HUES6 (cell line): ENCODE measurements around the gene TMOD4.
"Not testable (repeated sequence)": the region's sequence is repeated elsewhere in the genome, so short reads cannot be mapped to it uniquely, and the experiment has no call there.

Experiments
- H3K27ac ChIP-seq: 2 replicates; pipeline ENCODE4 v1.7.0; 2013; ENCODE audit warnings: low read depth, mild to moderate bottlenecking, low read length, inconsistent platforms
- H3K27me3 ChIP-seq: 2 replicates; pipeline ENCODE4 v1.6.1; 2013; ENCODE audit warnings: low read length; ENCODE audit not compliant: control insufficient read depth, insufficient read depth
- H3K36me3 ChIP-seq: 2 replicates; pipeline ENCODE4 v1.6.1; 2013; ENCODE audit warnings: low read length; ENCODE audit not compliant: control insufficient read depth, insufficient read depth
- H3K4me1 ChIP-seq: 2 replicates; pipeline ENCODE4 v1.6.1; 2013; ENCODE audit warnings: low read length; ENCODE audit not compliant: control insufficient read depth, insufficient read depth
- H3K4me3 ChIP-seq: 2 replicates; pipeline ENCODE4 v1.5.1; 2013; ENCODE audit warnings: low read depth, low read length
- H3K9ac ChIP-seq: one replicate; pipeline ENCODE4 v1.6.1; 2013; ENCODE audit warnings: mild to moderate bottlenecking, low read length
- H3K9me3 ChIP-seq: 2 replicates; pipeline ENCODE4 v1.6.1; 2013; ENCODE audit warnings: low read depth, low read length; ENCODE audit not compliant: control insufficient read depth, insufficient read depth

The TMOD4 gene

GRCh38 chr1:151175863-151176262 lies at the start of gene TMOD4:
TMOD4 (minus strand) TSS chr1:151175981; CDS start chr1:151174875, 1,106 bp downstream.
- Histone ChIP-seq H3K4me1 (no peaks in the 10 kb centered on the region), H3K27me3 (no peaks in the 10 kb centered on the region), H3K9ac (no peak within 1 kb of the TSS), H3K4me3 (no peak within 1 kb of the TSS), H3K36me3 (peaks cover 70% of the 10 kb centered on the region), H3K27ac (no peak within 1 kb of the TSS), H3K9me3 (no peaks in the 10 kb centered on the region)

GRCh38 chr1:151222130-151222529 lies 46.3 kb upstream of the TMOD4 start:
- H3K36me3 ChIP-seq: peaks cover 43% of the 10 kb centered on the region
- no peaks in the 10 kb centered on the region for H3K4me1 ChIP-seq
- no peak overlapping the region for H3K27ac ChIP-seq
- no peaks in the 10 kb centered on the region for H3K27me3 ChIP-seq
- H3K9ac ChIP-seq: no peak overlapping the region
- no peaks in the 10 kb centered on the region for H3K9me3 ChIP-seq
- no peak overlapping the region for H3K4me3 ChIP-seq

DNA sequence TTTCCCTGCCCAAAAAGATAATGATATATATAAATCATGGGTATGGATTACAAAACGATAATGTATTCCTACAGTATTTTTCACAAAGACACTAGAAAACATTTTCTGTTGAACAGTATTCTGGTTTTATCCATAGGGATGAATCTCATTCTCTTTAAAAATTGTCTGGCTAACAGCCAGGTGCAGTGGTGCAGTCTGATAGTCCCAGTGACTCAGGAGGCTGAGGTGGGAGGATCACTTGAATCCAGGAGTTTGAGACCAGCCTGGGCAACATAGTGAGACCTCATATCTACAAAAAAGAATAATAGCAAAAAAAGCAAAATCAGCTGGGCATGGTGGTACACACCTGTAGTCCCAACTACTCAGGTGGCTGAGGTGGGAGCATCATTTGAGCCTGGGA lies 45.8 kb upstream of the TMOD4 start:
- Histone ChIP-seq H3K9ac (no peak overlapping the region), H3K4me1 (no peaks in the 10 kb centered on the region), H3K27ac (no peak overlapping the region), H3K36me3 (peaks cover 38% of the 10 kb centered on the region), H3K27me3 (no peaks in the 10 kb centered on the region), H3K9me3 (no peaks in the 10 kb centered on the region), H3K4me3 (no peak overlapping the region)

GRCh38 chr1:151213560-151213959 lies 37.8 kb upstream of the TMOD4 start:
- Histone ChIP-seq H3K36me3 (peaks cover 44% of the 10 kb centered on the region), H3K4me1 (no peaks in the 10 kb centered on the region), H3K9ac (no peak overlapping the region)

DNA sequence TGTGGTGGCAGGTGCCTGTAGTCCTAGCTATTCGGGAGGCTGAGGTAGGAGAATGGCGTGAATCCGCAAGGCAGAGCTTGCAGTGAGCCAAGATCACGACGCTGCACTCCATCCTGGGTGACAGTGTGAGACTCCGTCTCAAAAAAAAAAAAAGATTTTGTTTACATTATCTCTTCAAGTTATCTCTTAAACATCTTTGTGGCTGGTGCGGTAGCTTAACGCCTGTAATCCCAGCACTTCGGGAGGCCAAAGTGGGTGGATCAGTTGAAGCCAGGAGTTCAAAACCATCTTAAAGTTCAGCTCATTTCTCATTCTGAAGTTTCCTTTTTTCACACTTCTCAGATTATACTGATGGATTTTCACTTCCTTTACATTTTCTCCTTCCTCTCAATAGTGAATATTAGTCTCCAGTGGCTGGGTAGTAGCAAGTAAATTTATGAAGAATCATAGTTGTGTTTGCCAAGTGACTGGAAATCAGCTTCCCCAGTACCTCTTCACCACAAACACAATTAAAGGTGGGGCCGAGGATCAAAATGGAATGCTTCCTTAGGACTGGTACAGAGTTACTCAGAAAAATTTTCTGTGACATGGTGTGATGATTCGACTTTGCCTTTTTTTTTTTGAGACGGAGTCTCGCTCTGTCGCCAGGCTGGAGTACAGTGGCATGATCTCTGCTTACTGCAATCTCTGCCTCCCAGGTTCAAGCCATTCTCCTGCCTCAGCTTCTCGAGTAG lies 36.4 kb upstream of the TMOD4 start:
- no peaks in the 10 kb centered on the region for H3K9me3 ChIP-seq
- H3K4me3 ChIP-seq: no peak overlapping the region
- H3K27me3 ChIP-seq: no peaks in the 10 kb centered on the region
- H3K27ac ChIP-seq: no peak overlapping the region
- peaks cover 51% of the 10 kb centered on the region for H3K36me3 ChIP-seq
- H3K4me1 ChIP-seq: no peaks in the 10 kb centered on the region
- H3K9ac ChIP-seq: no peak overlapping the region

More at GRCh38 chr1:151213560-151213959, 37.8 kb upstream of the TMOD4 start:
- Histone ChIP-seq H3K27me3 (no peaks in the 10 kb centered on the region), H3K9me3 (no peaks in the 10 kb centered on the region), H3K27ac (no peak overlapping the region), H3K4me3 (no peak overlapping the region)

- no peak overlapping the region for H3K9ac ChIP-seq
- no peak overlapping the region for H3K4me3 ChIP-seq
- H3K27me3 ChIP-seq: no peaks in the 10 kb centered on the region
- no peaks in the 10 kb centered on the region for H3K9me3 ChIP-seq
- H3K4me1 ChIP-seq: no peaks in the 10 kb centered on the region
- H3K27ac ChIP-seq: no peak overlapping the region
- H3K36me3 ChIP-seq: peaks cover 62% of the 10 kb centered on the region
Observed at GRCh38 chr1:151210830-151211229, 35.0 kb upstream of the TMOD4 start.

DNA sequence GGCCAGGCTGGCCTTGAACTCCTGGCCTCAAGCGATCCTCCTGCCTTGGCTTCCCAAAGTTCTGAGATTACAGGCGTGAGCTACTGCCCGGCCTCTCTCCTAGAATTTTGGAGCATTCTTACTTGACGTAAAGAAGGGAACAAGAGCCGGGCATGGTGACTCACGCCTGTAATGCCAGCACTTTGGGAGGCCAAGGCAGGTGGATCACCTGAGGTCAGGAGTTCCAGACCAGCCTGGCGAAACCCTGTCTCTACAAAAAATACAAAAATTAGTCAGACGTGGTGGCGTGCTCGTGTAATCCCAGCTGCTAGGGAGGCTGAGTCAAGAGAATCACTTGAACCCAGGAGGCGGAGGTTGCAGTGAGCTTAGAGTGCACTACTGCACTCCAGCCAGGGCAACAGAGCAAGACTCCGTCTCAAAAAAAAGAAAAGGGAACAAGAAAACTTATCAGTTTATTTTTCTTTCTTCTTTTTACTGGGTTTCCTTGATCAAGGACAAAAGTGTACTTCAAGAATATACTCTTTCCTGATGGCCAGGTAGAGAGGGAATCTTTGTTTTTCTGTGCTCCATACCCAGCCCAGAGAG lies 29.7 kb upstream of the TMOD4 start:
- not testable (repeated sequence) for H3K9ac ChIP-seq, H3K4me3 ChIP-seq, H3K9me3 ChIP-seq, H3K27ac ChIP-seq, H3K4me1 ChIP-seq, H3K27me3 ChIP-seq
- peaks cover 62% of the 10 kb centered on the region for H3K36me3 ChIP-seq

- H3K9me3 ChIP-seq: no peaks in the 10 kb centered on the region
- peaks cover 7% of the 10 kb centered on the region for H3K4me1 ChIP-seq
- H3K9ac ChIP-seq: peak overlapping the region; percentile 90
- H3K27ac ChIP-seq: no peak overlapping the region
- peak overlapping the region; percentile 97 for H3K4me3 ChIP-seq
- H3K27me3 ChIP-seq: no peaks in the 10 kb centered on the region
- peaks cover 26% of the 10 kb centered on the region for H3K36me3 ChIP-seq
Observed at GRCh38 chr1:151199873-151200581, 24.2 kb upstream of the TMOD4 start.

DNA sequence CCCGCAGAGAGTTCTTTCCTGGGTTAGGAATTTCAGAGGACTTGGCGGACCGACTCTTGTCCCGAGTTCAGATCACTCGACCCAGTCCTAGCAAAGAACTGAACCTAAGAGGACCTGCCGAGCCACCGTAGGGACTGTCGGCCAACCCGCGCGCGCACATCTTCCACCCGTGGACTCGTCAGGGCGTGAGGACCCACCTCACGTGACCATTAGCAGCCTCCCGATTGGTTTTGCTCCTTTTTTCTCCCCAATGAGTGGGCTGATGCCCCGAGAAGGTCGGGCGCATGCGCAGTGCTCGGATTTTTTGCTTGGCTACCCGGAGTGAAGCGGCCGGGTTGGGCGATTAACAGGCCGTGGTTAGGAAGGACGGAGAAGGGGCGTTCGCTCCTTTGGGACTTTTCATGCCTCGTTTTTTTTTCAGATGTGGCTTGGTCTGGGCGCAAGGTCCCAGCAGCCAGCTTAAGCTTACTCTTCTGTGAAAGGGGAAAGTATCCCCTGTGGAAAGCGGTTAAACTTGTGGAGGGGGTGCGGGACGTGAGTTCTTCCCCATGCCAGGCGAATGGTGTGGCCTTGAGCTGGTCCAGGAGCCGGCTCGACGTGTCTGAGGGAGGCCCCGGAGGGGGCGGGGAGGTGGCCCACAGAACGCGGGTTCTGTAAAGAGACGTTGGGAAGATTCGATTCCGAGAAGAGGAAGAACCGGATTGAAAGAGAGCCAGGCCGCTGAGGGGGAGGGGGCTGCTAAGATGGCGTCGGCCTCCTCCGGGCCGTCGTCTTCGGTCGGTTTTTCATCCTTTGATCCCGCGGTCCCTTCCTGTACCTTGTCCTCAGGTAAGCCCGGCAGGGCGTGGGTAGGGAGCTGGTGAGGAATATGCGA lies 22.7 kb upstream of the TMOD4 start, which contains the start of gene PIP5K1A:
Gene PIP5K1A (plus strand): TSS at position 299 of the 874 bp plus-strand sequence. CDS start 445 bp downstream, at position 744.
- H3K9ac ChIP-seq: peak within 1 kb of the TSS; percentile 90
- peaks cover 7% of the 10 kb centered on the region for H3K4me1 ChIP-seq
- no peaks in the 10 kb centered on the region for H3K27me3 ChIP-seq
- H3K9me3 ChIP-seq: no peaks in the 10 kb centered on the region
- H3K4me3 ChIP-seq: peak within 1 kb of the TSS; percentile 97
- peak within 1 kb of the TSS; percentile 87; the same call in 1 of the 2 replicates for H3K27ac ChIP-seq
- peaks cover 20% of the 10 kb centered on the region for H3K36me3 ChIP-seq

GRCh38 chr1:151197863-151198253 lies 22.1 kb upstream of the TMOD4 start:
- peaks cover 15% of the 10 kb centered on the region for H3K36me3 ChIP-seq
- no peaks in the 10 kb centered on the region for H3K27me3 ChIP-seq
- peaks cover 7% of the 10 kb centered on the region for H3K4me1 ChIP-seq
- H3K9me3 ChIP-seq: no peaks in the 10 kb centered on the region
- H3K27ac ChIP-seq: peak overlapping the region; percentile 87; the same call in 1 of the 2 replicates
- peak overlapping the region; percentile 90 for H3K9ac ChIP-seq
- H3K4me3 ChIP-seq: peak overlapping the region; percentile 97
